Endothelial cell of umbilical vein (primary cell): ENCODE results near the gene SFTPA1. TPM values are rescaled to one million over a fixed set of nuclear protein-coding genes. Genes with fewer than 3 reads are reported as not detected.

Experiments used
- BruUV-seq: library from RNA; stranded (reverse); fragments of 400-500 nt; replicated peaks from 2 replicates; lab custom pipeline; 2021; lab: Mats Ljungman, UMichigan
- CTCF ChIA-PET: fragments of 300-600, 350-600 bp; sonication (Branson Sonifier 250); formaldehyde crosslinking; loops from one replicate; lab custom pipeline; 2021; ENCODE audit warnings: antibody characterized with exemption, inconsistent platforms; lab: Charles Lee
- POLR2A ChIA-PET: fragments of 300-600, 350-600 bp; sonication (Branson Sonifier 250); formaldehyde crosslinking; loops from one replicate; lab custom pipeline; 2021; ENCODE audit warnings: antibody characterized with exemption, inconsistent platforms; lab: Charles Lee
- DNase-seq: peaks from one replicate; pipeline ENCODE4 v3.0.0-alpha.2; 2011; ENCODE audit warnings: low read depth, low spot score
- FAIRE-seq: peaks from 2 replicates; lab custom pipeline; 2011; peaks lifted over from hg19 to GRCh38; lab: Jason Lieb, UNC
- H2AFZ ChIP-seq: 2 replicates; pipeline ENCODE4 v1.6.0; 2012; ENCODE audit warnings: low read depth, low read length, control low read depth, inconsistent platforms
- H3K27ac ChIP-seq: 2 replicates; pipeline ENCODE4 v1.5.1; 2011; ENCODE audit warnings: low read depth, mild to moderate bottlenecking, control low read depth, low read length, moderate library complexity; ENCODE audit not compliant: insufficient read depth
- H3K27me3 ChIP-seq, 2 experiments: 2 replicates each; pipeline versions ENCODE4 v1.6.0 to v1.6.1; 2011; ENCODE audit warnings: low read length in 2 of 2, mixed read lengths in 1 of 2; ENCODE audit not compliant: control insufficient read depth in 2 of 2, insufficient read depth in 2 of 2
- H3K36me3 ChIP-seq, 2 experiments: 2 replicates in 1 of 2; 3 replicates in 1 of 2; pipeline ENCODE4 v1.5.1; 2011; ENCODE audit warnings: low read length in 2 of 2, mild to moderate bottlenecking in 1 of 2, moderate library complexity in 1 of 2; ENCODE audit not compliant: control insufficient read depth in 2 of 2, insufficient read depth in 2 of 2; ENCODE audit errors: extremely low read depth in 1 of 2
- H3K4me1 ChIP-seq: 3 replicates; pipeline ENCODE4 v1.5.1; 2011; ENCODE audit warnings: mild to moderate bottlenecking, low read length; ENCODE audit not compliant: control insufficient read depth, insufficient read depth; ENCODE audit errors: extremely low read depth
- H3K4me2 ChIP-seq: 2 replicates; pipeline ENCODE4 v1.6.1; 2011; ENCODE audit warnings: low read length, control low read depth, mixed read lengths; ENCODE audit not compliant: insufficient read depth
- H3K4me3 ChIP-seq, 3 experiments: fragments of 200-600 bp in 1 of 3; sonication (generic), shearing (Covaris generic) in 1 of 3; replicated peaks in 1 of 3; 2 replicates each; pipeline ENCODE4 v1.5.1; 2011 to 2016; ENCODE audit warnings: control low read depth in 3 of 3, low read length in 3 of 3, mild to moderate bottlenecking in 2 of 3, inconsistent platforms in 1 of 3, low read depth in 1 of 3, moderate library complexity in 1 of 3; ENCODE audit not compliant: insufficient read depth in 1 of 3
- H3K79me2 ChIP-seq: 2 replicates; pipeline ENCODE4 v1.6.0; 2012; ENCODE audit warnings: low read length, inconsistent platforms; ENCODE audit not compliant: control insufficient read depth, insufficient read depth
- H3K9ac ChIP-seq: replicated peaks from 2 replicates; pipeline ENCODE3; 2011; ENCODE audit warnings: low read length, control low read depth; ENCODE audit not compliant: insufficient read depth; ENCODE audit errors: extremely low read depth
- H3K9me1 ChIP-seq: replicated peaks from 3 replicates; pipeline ENCODE4 v1.6.0; 2011; ENCODE audit warnings: mild to moderate bottlenecking, low read length; ENCODE audit not compliant: control insufficient read depth, insufficient read depth; ENCODE audit errors: extremely low read depth
- H3K9me3 ChIP-seq: replicated peaks from 2 replicates; pipeline ENCODE4 v1.5.1; 2012; ENCODE audit warnings: low read length, inconsistent platforms; ENCODE audit not compliant: control insufficient read depth, insufficient read depth
- H4K20me1 ChIP-seq: replicated peaks from 2 replicates; pipeline ENCODE3; 2011; ENCODE audit warnings: mild to moderate bottlenecking, low read length; ENCODE audit not compliant: control insufficient read depth, insufficient read depth; ENCODE audit errors: extremely low read depth
- EZH2 ChIP-seq: IDR thresholded peaks from 2 replicates; pipeline ENCODE4 v1.6.1; 2012; ENCODE audit warnings: borderline replicate concordance, low read depth, mild to moderate bottlenecking, moderate library complexity, low read length, inconsistent platforms; ENCODE audit not compliant: severe bottlenecking
- FOS ChIP-seq: IDR thresholded peaks from 2 replicates; pipeline ENCODE4 v1.6.1; 2011; ENCODE audit warnings: mild to moderate bottlenecking, low read length, moderate library complexity, borderline replicate concordance; ENCODE audit not compliant: insufficient read depth
- GATA2 ChIP-seq: IDR thresholded peaks from 2 replicates; pipeline ENCODE4 v1.7.0; 2011; ENCODE audit warnings: low read depth, mild to moderate bottlenecking, moderate library complexity, mixed read lengths, low read length; ENCODE audit not compliant: insufficient read length, insufficient read depth
- JUN ChIP-seq: IDR thresholded peaks from 2 replicates; pipeline ENCODE4 v1.6.1; 2011; ENCODE audit warnings: borderline replicate concordance, low read depth; ENCODE audit not compliant: insufficient read length, insufficient read depth
- MYC ChIP-seq: IDR thresholded peaks from one replicate; pipeline ENCODE4 v1.6.1; 2011; ENCODE audit warnings: mild to moderate bottlenecking, low read depth, low read length
- POLR2A ChIP-seq: IDR thresholded peaks from 2 replicates; pipeline ENCODE4 v1.6.1; 2012; ENCODE audit warnings: low read depth, mild to moderate bottlenecking, control low read depth, low read length
- POLR2AphosphoS5 ChIP-seq: IDR thresholded peaks from 2 replicates; pipeline ENCODE4 v1.6.1; 2012; ENCODE audit warnings: low read depth, mild to moderate bottlenecking, control low read depth, low read length, moderate library complexity; ENCODE audit not compliant: insufficient read depth
- dilution Hi-C: fragments of 300-500 bp; cut with MboI; formaldehyde crosslinking; loops from one replicate; pipeline ENCODE4 v1.15.0; 2019; ENCODE audit warnings: low sequenced_read_pairs; ENCODE audit not compliant: extremely low pct_ligation_motif_present
- intact Hi-C: fragments of 100-400 bp; cut with micrococcal nuclease; formaldehyde crosslinking; loops from one replicate; pipeline ENCODE4 v1.10.0; 2022
- polyA plus RNA-seq, 4 experiments: library from polyadenylated mRNA; depleted of rRNA in 3 of 4; stranded (reverse) in 3 of 4; unstranded in 1 of 4; fragments of >200 nt; gene quantifications; 2 replicates each; pipeline versions ENCODE4 v1.2.1 to v1.2.3, GENCODE V29; 2011 to 2012; ENCODE audit warnings: missing spikeins in 1 of 4
- total RNA-seq: library from RNA; stranded (reverse); gene quantifications from 2 replicates; pipeline ENCODE4 v1.2.3, GENCODE V29; 2021
- TF ChIP-seq, protein P1 (sequence below), 2 donors: IDR thresholded peaks; 1 replicate in 1 of 2; 2 replicates in 1 of 2; pipeline ENCODE4 v1.5.1; 2011; ENCODE audit warnings: low read length in 2 of 2, mild to moderate bottlenecking in 2 of 2, moderate library complexity in 2 of 2, control low read depth in 1 of 2, inconsistent platforms in 1 of 2, low read depth in 1 of 2; ENCODE audit not compliant: insufficient read depth in 1 of 2; ENCODE audit errors: extremely low read depth in 1 of 2
- TF ChIP-seq, protein P2 (sequence below): IDR thresholded peaks from 2 replicates; pipeline ENCODE4 v1.6.1; 2011; ENCODE audit not compliant: insufficient read depth, insufficient read length

SFTPA1 gene
- total and polyA plus RNA-seq, 2 donors (not counting 3 experiments of a cell fraction or from before 2014, with no cell fraction given) = not detected

- Histone ChIP-seq H3K4me2 (no peak overlapping the region), H3K27me3 (peaks cover 4 to 8% of the 10 kb centered on the region in 2 experiments), H3K9me1 (no peaks in the 10 kb centered on the region), H4K20me1 (no peaks in the 10 kb centered on the region), H2AFZ (no peak overlapping the region), H3K27ac (no peak overlapping the region), H3K9ac (no peak overlapping the region), H3K36me3 (no peaks in the 10 kb centered on the region), H3K79me2 (no peaks in the 10 kb centered on the region), H3K4me3 (no peak overlapping the region), H3K9me3 (no peaks in the 10 kb centered on the region), H3K4me1 (no peaks in the 10 kb centered on the region)
- no peak for TF ChIP-seq EZH2
- no peak for TF ChIP-seq MYC
- TF ChIP-seq, protein P1, sequence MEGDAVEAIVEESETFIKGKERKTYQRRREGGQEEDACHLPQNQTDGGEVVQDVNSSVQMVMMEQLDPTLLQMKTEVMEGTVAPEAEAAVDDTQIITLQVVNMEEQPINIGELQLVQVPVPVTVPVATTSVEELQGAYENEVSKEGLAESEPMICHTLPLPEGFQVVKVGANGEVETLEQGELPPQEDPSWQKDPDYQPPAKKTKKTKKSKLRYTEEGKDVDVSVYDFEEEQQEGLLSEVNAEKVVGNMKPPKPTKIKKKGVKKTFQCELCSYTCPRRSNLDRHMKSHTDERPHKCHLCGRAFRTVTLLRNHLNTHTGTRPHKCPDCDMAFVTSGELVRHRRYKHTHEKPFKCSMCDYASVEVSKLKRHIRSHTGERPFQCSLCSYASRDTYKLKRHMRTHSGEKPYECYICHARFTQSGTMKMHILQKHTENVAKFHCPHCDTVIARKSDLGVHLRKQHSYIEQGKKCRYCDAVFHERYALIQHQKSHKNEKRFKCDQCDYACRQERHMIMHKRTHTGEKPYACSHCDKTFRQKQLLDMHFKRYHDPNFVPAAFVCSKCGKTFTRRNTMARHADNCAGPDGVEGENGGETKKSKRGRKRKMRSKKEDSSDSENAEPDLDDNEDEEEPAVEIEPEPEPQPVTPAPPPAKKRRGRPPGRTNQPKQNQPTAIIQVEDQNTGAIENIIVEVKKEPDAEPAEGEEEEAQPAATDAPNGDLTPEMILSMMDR (IDR thresholded peaks at IDR 0.05; ENCODE audit: extremely low read depth in 1 of 2, insufficient read depth in 1 of 2, low read depth in 1 of 2, low read length in 2 of 2) = no peak
- TF ChIP-seq POLR2AphosphoS5 = no peak
- TF ChIP-seq JUN = no peak
- TF ChIP-seq GATA2 = no peak
- intact Hi-C loops (no loop called here), dilution Hi-C loops (no loop called here)
- no peak for FAIRE-seq
- CTCF ChIA-PET = interaction anchor here (0.9 kb wide), 1 partner anchor 45 kb away, joined by 3 read pairs; no protein-coding TSS in a partner anchor
- POLR2A ChIA-PET = no interaction called here
- no TSS peak for BruUV-seq
- no peak for DNase-seq
Measured at GRCh38 chr10:79615577-79615976, 4.8 kb downstream of the SFTPA1 start.

DNA sequence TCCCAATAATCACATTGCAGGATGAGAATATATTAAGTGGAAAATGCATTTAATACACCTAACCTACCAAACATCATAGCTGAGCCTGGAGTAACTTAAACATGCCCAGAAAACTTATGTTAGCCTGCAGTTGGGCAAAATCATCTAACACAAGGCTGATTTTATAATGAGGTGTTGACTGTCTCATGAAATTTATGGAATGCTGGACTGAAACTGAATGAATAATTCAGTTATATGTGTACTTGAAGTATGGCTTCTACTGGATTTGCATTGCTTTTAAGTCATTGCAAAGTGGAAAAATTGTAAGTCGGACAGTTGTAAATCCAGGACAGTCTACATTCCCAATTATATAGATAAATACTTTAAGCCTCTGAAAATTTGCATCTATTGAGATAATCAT is 5.4 kb downstream of the SFTPA1 start:
- BruUV-seq = no TSS peak
- H3K27ac ChIP-seq = no peak overlapping the region

More for the DNA sequence above, 5.4 kb downstream of the SFTPA1 start:
- no peaks in the 10 kb centered on the region for H3K9me1 ChIP-seq
- H3K4me2 ChIP-seq = no peak overlapping the region
- H3K4me1 ChIP-seq = no peaks in the 10 kb centered on the region
- H4K20me1 ChIP-seq = no peaks in the 10 kb centered on the region
- ChIA-PET CTCF (interaction anchor here (0.9 kb wide), 1 partner anchor 45 kb away, joined by 3 read pairs; no protein-coding TSS in a partner anchor), POLR2A (no interaction called here)
- TF ChIP-seq, protein P1 (IDR thresholded peaks at IDR 0.05; ENCODE audit: extremely low read depth in 1 of 2, insufficient read depth in 1 of 2, low read depth in 1 of 2, low read length in 2 of 2) = no peak
- TF ChIP-seq MYC = no peak
- TF ChIP-seq, protein P2, sequence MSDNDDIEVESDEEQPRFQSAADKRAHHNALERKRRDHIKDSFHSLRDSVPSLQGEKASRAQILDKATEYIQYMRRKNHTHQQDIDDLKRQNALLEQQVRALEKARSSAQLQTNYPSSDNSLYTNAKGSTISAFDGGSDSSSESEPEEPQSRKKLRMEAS = no peak
- TF ChIP-seq EZH2 = no peak
- TF ChIP-seq JUN = no peak
- no peak for TF ChIP-seq FOS
- TF ChIP-seq POLR2AphosphoS5 = no peak
- TF ChIP-seq GATA2 = no peak
- TF ChIP-seq POLR2A = no peak
- H3K27me3 ChIP-seq = peaks cover 4 to 8% of the 10 kb centered on the region in 2 experiments
- no peak overlapping the region for H2AFZ ChIP-seq
- H3K4me3 ChIP-seq = no peak overlapping the region
- no peaks in the 10 kb centered on the region for H3K79me2 ChIP-seq
- H3K9me3 ChIP-seq = no peaks in the 10 kb centered on the region
- intact Hi-C loops (no loop called here), dilution Hi-C loops (no loop called here)
- no peak for FAIRE-seq
- DNase-seq = no peak
- H3K36me3 ChIP-seq = no peaks in the 10 kb centered on the region
- H3K9ac ChIP-seq = no peak overlapping the region
